ENCODE results near the gene NRTN. TPM values are rescaled to one million over a fixed set of nuclear protein-coding genes. Genes with fewer than 3 reads are reported as not detected.

The NRTN gene
- total and polyA plus RNA-seq, 10 donors: 0.29 to 2.3 (median 0.32) TPM; not detected in 5

DNA sequence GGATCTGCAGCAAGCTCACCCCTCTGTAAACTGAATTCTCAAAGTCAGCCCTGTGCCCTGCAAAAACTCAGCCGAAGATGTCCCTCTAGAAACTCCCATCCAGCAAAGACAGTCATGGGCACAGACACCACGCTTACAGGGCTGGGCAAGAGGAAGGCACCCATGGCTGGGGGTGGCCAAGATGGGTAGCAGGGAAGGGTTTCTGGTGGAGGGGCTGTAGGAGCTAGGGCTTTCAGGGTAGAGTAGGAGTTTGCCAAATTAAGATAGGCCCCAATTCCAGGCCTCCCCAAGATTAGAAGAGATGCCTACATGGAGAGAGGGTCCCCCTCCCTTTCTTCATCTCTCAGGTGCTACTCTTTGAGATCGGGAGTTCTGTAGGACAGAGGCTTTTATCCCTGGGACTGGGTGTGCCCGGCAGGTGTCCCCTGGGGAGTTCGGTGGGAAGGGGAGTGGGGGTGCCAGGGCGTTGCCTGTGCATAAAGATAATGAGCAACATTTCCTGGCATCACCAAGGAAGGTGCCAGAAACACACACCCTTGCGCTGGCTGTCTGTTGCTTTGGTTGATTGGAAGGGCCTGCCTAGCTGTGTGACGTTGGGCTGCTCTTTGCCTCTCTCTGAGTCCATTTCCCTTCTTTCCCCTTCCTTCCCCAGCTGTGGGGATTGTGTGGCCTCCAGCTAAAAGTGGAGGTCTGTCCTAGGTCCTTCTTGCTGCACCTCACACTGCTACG lies 9.4 kb downstream of the NRTN start:
- no peaks in the 10 kb centered on the region for H3K9me3 ChIP-seq
- H3K4me1 ChIP-seq: no peaks in the 10 kb centered on the region
- DNase-seq: no peak
- peaks cover 0 to 27% (median 0%) of the 10 kb centered on the region in 7 donors for H3K27me3 ChIP-seq (replicated peaks in 1 of 7)
- TF ChIP-seq POLR2AphosphoS5 (IDR thresholded peaks at IDR 0.05): no peak
- TF ChIP-seq CTCF (IDR thresholded peaks at IDR 0.05 in 8 of 11, conservative IDR thresholded peaks at IDR 0.05 in 3 of 11): no peak
- no peak for TF ChIP-seq POLR2A (IDR thresholded peaks at IDR 0.05)
- no peaks in the 10 kb centered on the region for H3K36me3 ChIP-seq
- WGBS, 5 donors: 67 to 81% (median 72%) methylated on average over 8 to 9 of the region's 9 CpGs
- H3K27ac ChIP-seq: no peak overlapping the region
- intact Hi-C loops (cut with DNase I; ENCODE audit: low total_unique reads): no loop called here
- no peak overlapping the region for H3K4me3 ChIP-seq

- WGBS, 5 donors: 64 to 78% (median 74%) methylated on average over 5 to 11 of the region's 11 CpGs
- H3K4me1 ChIP-seq: no peaks in the 10 kb centered on the region
- H3K36me3 ChIP-seq: no peaks in the 10 kb centered on the region
- DNase-seq: no peak
- no peak overlapping the region for H3K27ac ChIP-seq
- intact Hi-C loops (cut with DNase I; ENCODE audit: low total_unique reads): no loop called here
- TF ChIP-seq POLR2A (IDR thresholded peaks at IDR 0.05) (no peak), POLR2AphosphoS5 (IDR thresholded peaks at IDR 0.05) (no peak), CTCF (IDR thresholded peaks at IDR 0.05 in 8 of 11, conservative IDR thresholded peaks at IDR 0.05 in 3 of 11) (no peak)
- peaks cover 0 to 28% (median 0%) of the 10 kb centered on the region in 7 donors for H3K27me3 ChIP-seq (replicated peaks in 1 of 7)
- H3K9me3 ChIP-seq: no peaks in the 10 kb centered on the region
- H3K4me3 ChIP-seq: no peak overlapping the region
Measured at GRCh38 chr19:5814852-5815246, 10.0 kb downstream of the NRTN start.

- no peaks in the 10 kb centered on the region for H3K36me3 ChIP-seq
- no peak overlapping the region for H3K27ac ChIP-seq
- WGBS, 5 donors: 90 to 98% (median 95%) methylated on average over 2 of the region's 2 CpGs
- intact Hi-C loops (cut with DNase I; ENCODE audit: low total_unique reads): no loop called here
- TF ChIP-seq CTCF (IDR thresholded peaks at IDR 0.05 in 8 of 11, conservative IDR thresholded peaks at IDR 0.05 in 3 of 11): no peak
- TF ChIP-seq POLR2A (IDR thresholded peaks at IDR 0.05): no peak
- TF ChIP-seq POLR2AphosphoS5 (IDR thresholded peaks at IDR 0.05): no peak
- no peak overlapping the region for H3K4me3 ChIP-seq
- no peaks in the 10 kb centered on the region for H3K9me3 ChIP-seq
- no peak for DNase-seq
- H3K4me1 ChIP-seq: no peaks in the 10 kb centered on the region
- peaks cover 0 to 30% (median 0%) of the 10 kb centered on the region in 7 donors for H3K27me3 ChIP-seq (replicated peaks in 1 of 7)
Measured at GRCh38 chr19:5817218-5817617, 12.4 kb downstream of the NRTN start.

DNA sequence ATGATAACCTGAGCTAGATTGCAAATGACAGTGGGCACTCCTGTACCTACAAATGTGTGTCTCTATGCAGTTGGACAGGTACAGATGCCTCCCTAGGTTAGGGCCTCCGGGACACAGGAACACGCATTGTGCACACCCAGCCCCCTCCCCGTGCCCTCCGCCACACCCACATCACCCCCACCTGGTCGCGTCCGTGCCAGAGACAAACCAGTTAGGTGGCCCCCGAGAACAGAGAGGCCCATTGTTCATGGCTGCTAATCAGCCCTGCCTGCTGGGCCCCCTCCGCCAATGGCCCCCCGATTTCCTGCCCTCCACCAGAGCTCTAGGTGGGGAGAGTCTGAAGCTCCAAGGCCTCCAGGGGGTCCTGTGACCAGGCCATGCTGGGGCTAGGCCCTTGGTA lies 13.7 kb downstream of the NRTN start:
- H3K36me3 ChIP-seq: no peaks in the 10 kb centered on the region
- intact Hi-C loops (cut with DNase I; ENCODE audit: low total_unique reads): no loop called here
- H3K4me1 ChIP-seq: no peaks in the 10 kb centered on the region
- peaks cover 0 to 35% (median 0%) of the 10 kb centered on the region in 7 donors for H3K27me3 ChIP-seq (replicated peaks in 1 of 7)
- 85 to 95% (median 88%) methylated on average over 9 to 10 of the region's 10 CpGs for WGBS, 5 donors
- H3K4me3 ChIP-seq: no peak overlapping the region
- H3K27ac ChIP-seq: no peak overlapping the region
- H3K9me3 ChIP-seq: no peaks in the 10 kb centered on the region
- TF ChIP-seq POLR2A (IDR thresholded peaks at IDR 0.05) (no peak), CTCF (IDR thresholded peaks at IDR 0.05 in 8 of 11, conservative IDR thresholded peaks at IDR 0.05 in 3 of 11) (no peak)
- DNase-seq: no peak

Data from spleen (tissue), 11 donors.